BJ (cell line): ENCODE data around the gene RALB. TPM values are rescaled to one million over a fixed set of nuclear protein-coding genes. Genes with fewer than 3 reads are reported as not detected.

Source experiments
- CTCF ChIA-PET: fragments of 350-600 bp; formaldehyde crosslinking; extraction: SDS; loops from one replicate; lab custom pipeline; 2021; ENCODE audit warnings: antibody characterized with exemption, inconsistent platforms; lab: Yijun Ruan, JAX
- POLR2A ChIA-PET: fragments of 300-600 bp; sonication (Branson Sonifier 250); formaldehyde crosslinking; extraction: SDS; loops from one replicate; lab custom pipeline; 2021; ENCODE audit warnings: antibody characterized with exemption; lab: Charles Lee
- DNase-seq: peaks from one replicate; pipeline ENCODE4 v3.0.0-alpha.2; 2011; ENCODE audit warnings: low read depth
- H3K27me3 ChIP-seq: 2 replicates; pipeline ENCODE4 v1.6.0; 2011; ENCODE audit warnings: low read length; ENCODE audit not compliant: control insufficient read depth, insufficient read depth
- H3K36me3 ChIP-seq: 2 replicates; pipeline ENCODE4 v1.5.1; 2011; ENCODE audit warnings: low read length; ENCODE audit not compliant: control insufficient read depth, insufficient read depth
- H3K4me3 ChIP-seq: 2 replicates; pipeline ENCODE4 v1.5.1; 2011; ENCODE audit warnings: low read depth, mild to moderate bottlenecking, control low read depth, low read length
- polyA plus RNA-seq: library from polyadenylated mRNA; depleted of rRNA; stranded (reverse); fragments of >200 nt; gene quantifications from 2 replicates; pipeline ENCODE4 v1.2.3, GENCODE V29; 2011
- TF ChIP-seq, protein P1 (sequence below): IDR thresholded peaks from 2 replicates; pipeline ENCODE4 v1.5.1; 2011; ENCODE audit warnings: low read depth, mild to moderate bottlenecking, control low read depth, inconsistent platforms, low read length, moderate library complexity; ENCODE audit not compliant: insufficient read depth

RALB gene
- polyA plus RNA-seq, 1 experiment, result 33.3 TPM

DNA sequence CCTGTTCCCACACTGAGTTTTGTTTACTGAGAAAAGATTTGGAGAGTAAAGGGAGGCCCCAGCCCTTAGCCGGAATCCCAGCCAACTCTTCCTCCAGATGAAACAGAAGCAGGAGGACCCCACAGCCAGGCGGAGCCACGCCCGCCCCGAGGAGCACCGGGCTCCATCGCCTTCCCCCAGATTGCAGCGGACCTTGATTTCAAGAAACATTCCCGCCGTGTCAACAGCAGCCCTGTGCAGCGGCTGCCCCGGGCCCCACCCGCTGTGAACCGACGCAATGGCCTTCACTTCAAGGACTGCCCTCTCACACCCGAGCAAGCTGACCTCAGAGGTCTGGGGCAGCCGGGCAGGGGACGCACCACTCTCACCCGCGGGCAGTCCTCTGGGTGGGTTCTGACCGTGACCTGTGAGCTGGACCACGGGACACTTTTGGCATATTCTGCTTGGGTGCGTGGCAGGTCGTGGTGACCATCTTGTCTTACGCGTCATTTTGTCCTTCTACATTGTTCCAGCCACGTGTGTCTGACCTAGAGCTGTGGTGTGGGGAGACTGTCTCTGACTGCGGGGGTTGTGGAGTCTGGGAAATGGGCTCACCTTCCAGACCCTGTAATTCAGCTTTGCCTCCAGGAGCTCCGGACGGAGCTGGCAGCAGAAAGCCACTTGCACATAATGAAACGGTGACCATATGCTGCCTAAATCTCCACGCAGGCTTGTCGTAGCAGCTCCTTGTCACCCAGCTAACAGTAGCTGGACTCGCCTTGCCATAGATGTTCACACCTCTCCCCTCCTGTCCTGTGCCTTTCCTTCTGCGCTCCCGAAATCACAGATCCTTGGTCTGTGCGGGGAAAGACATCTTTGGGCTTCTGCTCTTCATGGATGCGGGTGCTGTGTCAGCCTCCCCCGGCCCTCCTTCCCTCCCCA lies 61.3 kb downstream of the RALB start:
- no peaks in the 10 kb centered on the region for H3K36me3 ChIP-seq
- TF ChIP-seq, protein P1, sequence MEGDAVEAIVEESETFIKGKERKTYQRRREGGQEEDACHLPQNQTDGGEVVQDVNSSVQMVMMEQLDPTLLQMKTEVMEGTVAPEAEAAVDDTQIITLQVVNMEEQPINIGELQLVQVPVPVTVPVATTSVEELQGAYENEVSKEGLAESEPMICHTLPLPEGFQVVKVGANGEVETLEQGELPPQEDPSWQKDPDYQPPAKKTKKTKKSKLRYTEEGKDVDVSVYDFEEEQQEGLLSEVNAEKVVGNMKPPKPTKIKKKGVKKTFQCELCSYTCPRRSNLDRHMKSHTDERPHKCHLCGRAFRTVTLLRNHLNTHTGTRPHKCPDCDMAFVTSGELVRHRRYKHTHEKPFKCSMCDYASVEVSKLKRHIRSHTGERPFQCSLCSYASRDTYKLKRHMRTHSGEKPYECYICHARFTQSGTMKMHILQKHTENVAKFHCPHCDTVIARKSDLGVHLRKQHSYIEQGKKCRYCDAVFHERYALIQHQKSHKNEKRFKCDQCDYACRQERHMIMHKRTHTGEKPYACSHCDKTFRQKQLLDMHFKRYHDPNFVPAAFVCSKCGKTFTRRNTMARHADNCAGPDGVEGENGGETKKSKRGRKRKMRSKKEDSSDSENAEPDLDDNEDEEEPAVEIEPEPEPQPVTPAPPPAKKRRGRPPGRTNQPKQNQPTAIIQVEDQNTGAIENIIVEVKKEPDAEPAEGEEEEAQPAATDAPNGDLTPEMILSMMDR, result no peak
- 0 out of 2 replicates have a peak, but pooled peaks cover under 1% of the 10 kb centered on the region for H3K27me3 ChIP-seq
- H3K4me3 ChIP-seq, result peak overlapping the region; percentile 40
- ChIA-PET CTCF (interaction anchor here (0.5 to 3.8 kb wide), 44 partner anchors 7 to 763 kb away, joined by 3 to 40 read pairs (median 4); partner anchors contain the start of gene RALB), POLR2A (interaction anchor here (0.6 to 0.7 kb wide), 2 partner anchors 91 to 139 kb away, joined by 5 read pairs; partner anchors contain the start of gene TMEM185B)
- DNase-seq, result no peak

DNA sequence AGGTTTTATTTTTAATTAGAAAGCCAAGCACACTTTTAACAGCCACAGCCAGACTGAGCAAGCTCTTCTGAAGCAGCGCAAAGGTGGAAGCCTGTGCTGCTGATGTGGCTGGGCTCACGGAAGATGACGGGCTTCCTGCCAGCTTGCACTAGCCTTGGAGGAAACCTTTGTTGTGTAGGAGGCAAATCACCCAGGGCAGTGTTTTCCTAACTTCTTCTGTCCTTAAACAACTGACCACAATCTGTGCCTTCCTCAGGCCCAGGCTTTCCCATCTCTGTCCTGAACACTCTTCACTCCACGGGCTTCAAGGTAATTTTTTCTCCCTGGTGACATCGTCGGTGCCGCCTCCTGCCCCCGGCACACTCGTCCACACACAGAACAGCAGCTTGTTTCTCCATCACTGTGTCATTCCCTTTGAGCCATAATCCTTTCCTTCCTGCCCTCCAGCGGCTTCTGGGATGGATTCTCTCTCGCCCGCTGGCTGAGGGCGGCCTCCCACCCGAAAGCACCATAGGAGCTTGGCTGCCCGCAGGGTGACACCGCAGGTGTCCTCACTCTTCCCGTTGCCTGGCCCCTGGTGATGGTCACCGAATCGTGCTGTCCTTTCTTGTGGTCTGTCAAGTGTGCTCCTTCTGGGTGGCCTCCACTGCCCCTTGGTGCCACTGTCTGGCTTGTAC lies 62.2 kb downstream of the RALB start:
- H3K27me3 ChIP-seq, result 0 out of 2 replicates have a peak, but pooled peaks cover 1% of the 10 kb centered on the region
- TF ChIP-seq, protein P1, result no peak
- H3K36me3 ChIP-seq, result no peaks in the 10 kb centered on the region
- DNase-seq, result no peak
- CTCF ChIA-PET, result interaction anchor here (1.0 to 3.8 kb wide), 10 partner anchors 13 to 762 kb away, joined by 3 to 39 read pairs (median 8); partner anchors contain the start of gene RALB
- no peak overlapping the region for H3K4me3 ChIP-seq
- POLR2A ChIA-PET, result no interaction called here

DNA sequence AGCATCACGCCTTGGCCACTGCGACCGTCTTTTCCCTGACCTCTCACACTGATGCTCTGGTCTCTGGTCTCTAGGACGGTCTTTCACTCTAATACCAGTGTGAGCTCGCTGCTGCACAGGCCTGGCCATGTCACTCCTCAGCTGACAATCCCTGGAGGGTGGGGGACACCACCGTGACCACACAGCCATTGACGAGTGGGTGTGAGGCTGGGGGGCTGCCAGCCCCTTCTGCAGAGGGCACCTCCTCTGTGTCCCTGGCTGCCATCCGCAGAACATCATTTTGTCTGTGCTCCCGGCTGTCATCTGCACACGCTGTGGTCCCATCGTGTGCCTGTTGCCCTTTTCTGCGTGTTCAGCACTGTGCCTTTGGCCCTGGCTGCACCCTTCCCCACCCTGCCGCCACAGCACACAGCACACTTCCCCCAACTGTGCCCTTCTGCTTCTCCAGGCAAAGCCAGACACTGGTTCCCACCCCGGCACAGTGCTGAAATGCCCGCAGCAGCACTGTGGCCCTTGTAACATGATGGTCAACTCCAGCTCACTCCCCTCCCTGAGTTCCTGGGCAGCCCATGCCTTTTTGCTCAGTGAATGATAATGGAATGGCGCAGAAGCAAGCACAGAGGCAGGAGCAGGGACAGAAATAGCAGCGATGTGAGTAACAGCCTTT lies 62.8 kb downstream of the RALB start:
- no peak overlapping the region for H3K4me3 ChIP-seq
- ChIA-PET POLR2A (no interaction called here), CTCF (interaction anchor here (1.5 to 3.8 kb wide), 2 partner anchors 109 to 365 kb away, joined by 3 to 39 read pairs; no protein-coding TSS in a partner anchor)
- H3K36me3 ChIP-seq, result no peaks in the 10 kb centered on the region
- peaks cover 5% of the 10 kb centered on the region for H3K27me3 ChIP-seq
- TF ChIP-seq, protein P1, result no peak
- no peak for DNase-seq

DNA sequence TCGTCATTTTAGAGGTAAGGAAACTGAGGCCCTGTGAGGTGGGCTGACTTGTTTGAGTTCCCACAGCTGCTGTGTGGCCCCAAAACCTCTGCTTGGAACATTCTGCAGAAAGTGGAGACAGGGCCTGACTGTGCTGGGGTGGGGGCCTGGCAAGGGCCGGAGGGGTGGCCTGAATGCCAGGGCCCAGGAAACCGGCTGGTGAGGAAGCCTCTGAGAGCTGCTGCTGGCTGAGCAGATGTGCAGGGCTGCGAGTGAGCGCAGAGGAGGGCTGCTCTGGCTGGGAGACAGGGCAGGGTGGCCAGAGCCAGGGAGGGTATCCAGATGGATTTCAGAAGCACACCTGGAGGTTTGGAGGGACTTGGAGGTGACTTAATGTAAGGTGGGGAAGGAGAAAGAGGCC lies 63.4 kb downstream of the RALB start:
- ChIA-PET CTCF (interaction anchor here (1.3 to 1.8 kb wide), 2 partner anchors 27 to 365 kb away, joined by 7 to 9 read pairs; no protein-coding TSS in a partner anchor), POLR2A (no interaction called here)
- Histone ChIP-seq H3K27me3 (peaks cover 6% of the 10 kb centered on the region), H3K36me3 (no peaks in the 10 kb centered on the region), H3K4me3 (no peak overlapping the region)
- no peak for DNase-seq
- TF ChIP-seq, protein P1, result no peak
